GM21576 (cell line): ENCODE data around the gene FKRP.
"Not testable (repeated sequence)": the region's sequence is repeated elsewhere in the genome, so short reads cannot be mapped to it uniquely, and the experiment has no call there.

ENCODE experiments used
- ATAC-seq: cut with Tn5 transposase; IDR thresholded peaks from one replicate; pipeline ENCODE4 v1.9.1; 2021; ENCODE audit warnings: mild to moderate bottlenecking, moderate library complexity; ENCODE audit not compliant: unreplicated experiment

Gene FKRP

GRCh38 chr19:46745521-46746280, at the start of gene FKRP:
TSS of gene FKRP (plus strand) at chr19:46746057. CDS start at chr19:46755451, 9,394 bp downstream.
- ATAC-seq, result no peak

DNA sequence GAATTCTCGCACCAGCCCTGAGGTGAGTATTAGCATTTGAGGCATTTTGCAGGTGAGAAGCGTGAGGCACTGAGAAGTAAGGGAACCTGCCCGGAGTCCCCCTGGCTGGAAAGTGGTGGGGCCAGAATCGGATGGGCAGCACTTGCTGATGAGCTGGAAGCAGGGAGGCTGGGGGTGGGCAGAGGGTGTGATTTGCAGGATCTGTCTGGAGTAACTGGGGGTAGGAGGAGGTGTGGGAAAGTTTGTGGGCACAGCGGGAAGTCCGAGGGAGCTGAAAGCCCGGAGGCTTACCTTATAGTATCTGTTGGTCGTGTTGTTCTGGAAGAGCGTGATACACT, 49.0 kb upstream of the FKRP start:
- no peak for ATAC-seq

- no peak for ATAC-seq
Measured at GRCh38 chr19:46697204-46697960, 48.5 kb upstream of the FKRP start.

GRCh38 chr19:46698395-46699321, 47.2 kb upstream of the FKRP start:
- no peak for ATAC-seq

GRCh38 chr19:46700704-46701103, 45.2 kb upstream of the FKRP start:
- ATAC-seq, result no peak

DNA sequence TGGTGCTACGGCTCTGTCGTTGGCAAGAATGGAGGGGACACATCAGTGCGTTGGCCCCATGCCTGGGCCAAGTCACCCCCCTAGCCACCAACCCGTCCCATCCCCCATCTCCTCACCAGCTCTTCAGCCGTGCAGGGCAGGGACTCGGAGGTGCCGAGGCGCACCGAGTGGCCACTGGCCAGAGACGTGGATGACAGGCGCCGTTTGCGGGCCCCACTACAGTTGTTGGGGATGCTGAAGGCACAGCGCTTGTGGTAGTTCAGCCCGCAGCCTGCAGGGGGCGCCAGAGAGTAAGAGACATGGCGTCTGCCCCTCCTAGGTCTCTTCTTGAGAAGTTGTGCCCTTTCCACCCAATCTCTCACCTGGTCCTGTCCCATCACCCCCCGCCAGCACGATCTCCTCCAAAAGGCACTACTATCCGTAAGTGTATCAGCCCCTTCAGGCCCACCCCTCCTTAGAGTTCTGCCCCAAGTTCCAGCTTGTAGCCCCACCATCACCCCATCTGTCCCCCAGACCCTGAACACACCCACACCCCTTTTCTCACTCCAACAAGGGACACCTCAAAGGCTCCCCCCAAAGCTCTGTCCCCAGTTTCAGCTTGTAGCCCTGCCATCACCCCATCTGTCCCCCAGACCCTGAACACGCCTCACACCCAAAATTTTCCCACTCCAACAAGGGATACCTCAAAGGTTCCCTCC, 41.3 kb upstream of the FKRP start:
- ATAC-seq, result no peak

- ATAC-seq, result no peak
Measured at GRCh38 chr19:46710687-46711086, 35.2 kb upstream of the FKRP start.

- not testable (repeated sequence) for ATAC-seq
Measured at GRCh38 chr19:46712768-46713338, 33.0 kb upstream of the FKRP start.

- no peak for ATAC-seq
Measured at GRCh38 chr19:46713781-46714443, 31.9 kb upstream of the FKRP start.

DNA sequence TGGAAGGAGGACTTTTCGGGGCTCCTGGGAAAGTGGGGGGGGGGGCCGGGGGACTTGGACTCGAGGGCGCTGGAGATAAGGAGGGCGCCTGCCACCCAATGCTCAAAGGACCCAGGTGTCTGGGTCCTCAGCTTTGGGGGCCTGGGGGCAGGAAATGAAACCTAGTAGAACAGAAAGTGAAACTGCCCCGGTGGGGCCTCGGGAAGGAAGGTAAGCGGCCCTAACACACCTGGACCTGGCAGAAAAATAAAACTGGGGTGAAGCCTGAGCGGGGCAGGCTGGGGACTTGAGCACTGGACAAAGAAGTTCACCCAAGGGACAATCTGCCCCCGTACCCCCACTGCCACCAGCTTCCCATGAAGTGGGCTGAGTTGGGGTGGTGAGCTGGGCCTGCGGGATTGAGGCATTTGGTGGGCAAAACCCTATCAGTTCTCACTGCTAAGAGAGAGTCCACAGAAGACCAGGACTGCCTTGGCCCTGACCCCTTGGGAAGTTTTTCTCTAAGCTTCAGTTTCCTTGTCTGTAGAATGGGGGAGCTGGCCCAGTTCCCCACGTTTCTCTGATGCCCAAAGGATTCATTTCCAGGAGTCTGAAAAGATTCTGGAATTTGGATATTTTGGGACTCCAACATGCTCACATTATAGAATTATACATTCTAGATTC, 31.3 kb upstream of the FKRP start:
- ATAC-seq, result no peak

DNA sequence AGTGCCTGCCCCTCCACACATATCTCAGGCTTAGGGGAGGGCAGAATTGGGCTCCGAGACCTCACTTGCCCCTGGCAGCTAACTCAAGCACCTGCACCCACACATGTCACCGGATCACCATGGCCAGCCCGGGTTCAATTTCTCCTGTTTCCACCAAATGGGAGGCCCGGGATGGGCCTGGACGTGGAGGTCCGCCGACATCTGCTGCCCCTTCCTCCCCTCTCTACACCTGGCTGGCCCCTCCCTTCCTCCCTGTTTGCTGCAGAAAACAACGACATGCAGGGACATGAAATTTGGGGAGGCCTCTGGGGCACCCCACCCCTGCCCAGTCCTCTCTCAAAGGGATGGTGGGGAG, 30.3 kb upstream of the FKRP start:
- ATAC-seq, result no peak

- ATAC-seq, result no peak
Measured at GRCh38 chr19:46715975-46716671, 29.7 kb upstream of the FKRP start.

GRCh38 chr19:46716672-46717033, 29.2 kb upstream of the FKRP start:
- no peak for ATAC-seq

DNA sequence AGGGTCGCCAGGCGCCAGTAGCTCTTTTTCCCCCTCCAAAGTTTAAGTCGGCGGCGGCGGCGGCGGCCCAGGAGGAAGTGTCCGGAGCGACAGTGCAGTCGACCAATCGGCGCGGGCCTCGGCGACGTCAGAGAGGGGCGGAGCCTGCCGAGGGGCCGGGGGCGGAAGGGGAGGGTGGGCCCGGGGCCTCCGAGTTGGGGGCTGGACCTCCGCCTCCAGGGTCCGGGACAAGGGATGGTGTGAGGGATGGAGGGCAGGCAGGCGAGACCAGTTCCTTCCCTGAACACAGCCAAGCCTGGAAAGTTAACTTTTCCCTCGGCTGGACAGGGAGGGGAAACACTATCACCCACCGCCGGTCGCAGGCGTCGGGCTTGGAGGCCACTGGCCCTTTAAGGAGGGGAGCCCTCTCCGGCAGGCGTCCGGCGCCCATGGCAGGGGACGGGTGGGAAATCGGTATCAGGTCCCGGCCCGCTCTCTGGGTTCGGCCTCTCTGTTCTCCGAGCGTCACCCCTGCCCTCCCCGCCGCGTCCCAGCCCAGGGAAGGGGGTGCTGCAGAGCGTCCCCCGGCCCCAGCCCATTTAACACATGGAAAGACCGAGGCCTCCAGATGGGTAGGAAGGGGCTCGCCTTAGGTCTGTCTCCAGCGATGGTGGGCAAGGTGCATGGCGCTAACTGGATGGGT, 28.7 kb upstream of the FKRP start, which contains the start of gene PRKD2:
PRKD2 (minus strand) TSS at position 81 of the 682 bp plus-strand sequence. CDS start 744 bp downstream, outside the sequence.
- peak; percentile 34 for ATAC-seq

- ATAC-seq, result no peak
Measured at GRCh38 chr19:46717716-46718143, 28.1 kb upstream of the FKRP start.

- no peak for ATAC-seq
Measured at GRCh38 chr19:46718157-46718933, 27.5 kb upstream of the FKRP start.

- ATAC-seq, result no peak
Measured at GRCh38 chr19:46718934-46719622, 26.8 kb upstream of the FKRP start.
